A204.1 (cell line): Measurements from ENCODE around the gene CLCN2.

Source experiments
- FAIRE-seq: peaks from 2 replicates; lab custom pipeline; 2012; peaks lifted over from hg19 to GRCh38; lab: Jason Lieb, UNC

The CLCN2 gene

GRCh38 chr3:184325269-184325668, 36.1 kb downstream of the CLCN2 start:
- no peak for FAIRE-seq

DNA sequence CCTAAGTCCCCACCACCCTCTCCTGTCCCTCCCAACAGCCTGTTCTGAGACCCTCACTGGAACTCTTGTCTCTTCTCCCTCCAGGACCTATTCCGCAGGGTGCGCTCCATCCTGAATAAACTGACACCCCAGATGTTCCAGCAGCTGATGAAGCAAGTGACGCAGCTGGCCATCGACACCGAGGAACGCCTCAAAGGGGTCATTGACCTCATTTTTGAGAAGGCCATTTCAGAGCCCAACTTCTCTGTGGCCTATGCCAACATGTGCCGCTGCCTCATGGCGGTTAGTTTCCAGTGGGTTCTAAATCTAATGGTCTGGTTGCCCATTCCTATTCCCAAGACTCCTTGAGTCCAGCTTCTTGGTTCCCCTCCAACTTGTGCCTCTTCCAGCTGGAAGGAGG, 37.7 kb downstream of the CLCN2 start:
- no peak for FAIRE-seq

DNA sequence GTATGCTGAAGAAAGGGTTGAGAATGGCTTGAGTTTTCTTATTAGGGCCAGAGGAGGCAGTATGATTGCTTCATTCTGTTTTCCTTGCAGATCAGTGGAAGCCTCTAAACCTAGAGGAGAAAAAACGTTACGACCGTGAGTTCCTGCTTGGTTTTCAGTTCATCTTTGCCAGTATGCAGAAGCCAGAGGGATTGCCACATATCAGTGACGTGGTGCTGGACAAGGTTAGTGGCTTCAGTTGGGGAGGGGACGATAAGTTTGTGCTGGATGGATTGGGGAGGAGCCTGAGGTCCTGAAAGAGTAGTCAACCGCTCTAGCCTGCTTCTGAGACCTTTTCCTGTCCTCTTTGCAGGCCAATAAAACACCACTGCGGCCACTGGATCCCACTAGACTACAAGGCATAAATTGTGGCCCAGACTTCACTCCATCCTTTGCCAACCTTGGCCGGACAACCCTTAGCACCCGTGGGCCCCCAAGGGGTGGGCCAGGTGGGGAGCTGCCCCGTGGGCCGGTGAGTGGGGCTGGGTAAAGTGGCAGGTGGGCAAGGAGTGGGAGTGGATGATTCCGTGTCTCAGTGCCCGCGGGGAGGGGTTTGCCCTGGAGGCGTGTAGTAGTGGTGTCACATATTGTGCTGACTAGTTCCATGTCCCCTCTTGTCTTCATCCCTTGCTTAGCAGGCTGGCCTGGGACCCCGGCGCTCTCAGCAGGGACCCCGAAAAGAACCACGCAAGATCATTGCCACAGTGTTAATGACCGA, 38.5 kb downstream of the CLCN2 start:
- FAIRE-seq: no peak

GRCh38 chr3:184321666-184322065, 39.7 kb downstream of the CLCN2 start:
- no peak for FAIRE-seq

GRCh38 chr3:184320104-184320445, 41.3 kb downstream of the CLCN2 start:
- no peak for FAIRE-seq

DNA sequence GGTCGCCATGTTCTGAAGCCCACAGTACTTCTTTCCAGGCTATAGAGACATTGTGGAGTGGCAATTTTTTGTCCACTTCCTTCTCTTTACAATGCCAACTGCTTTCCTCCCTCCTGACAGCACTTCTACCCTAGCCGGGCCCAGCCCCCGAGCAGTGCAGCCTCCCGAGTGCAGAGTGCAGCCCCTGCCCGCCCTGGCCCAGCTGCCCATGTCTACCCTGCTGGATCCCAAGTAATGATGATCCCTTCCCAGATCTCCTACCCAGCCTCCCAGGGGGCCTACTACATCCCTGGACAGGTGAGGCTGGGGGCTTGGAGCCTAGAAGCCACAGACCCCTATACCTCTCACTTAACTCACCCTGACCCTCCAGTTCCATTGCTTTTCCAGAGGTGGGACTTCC, 44.2 kb downstream of the CLCN2 start:
- no peak for FAIRE-seq

GRCh38 chr3:184316792-184317191, 44.6 kb downstream of the CLCN2 start:
- no peak for FAIRE-seq

- no peak for FAIRE-seq
Measured at GRCh38 chr3:184315871-184316661, 45.3 kb downstream of the CLCN2 start.

GRCh38 chr3:184315543-184315867, 45.9 kb downstream of the CLCN2 start:
- FAIRE-seq: no peak

GRCh38 chr3:184314700-184315542, 46.5 kb downstream of the CLCN2 start:
- FAIRE-seq: no peak

DNA sequence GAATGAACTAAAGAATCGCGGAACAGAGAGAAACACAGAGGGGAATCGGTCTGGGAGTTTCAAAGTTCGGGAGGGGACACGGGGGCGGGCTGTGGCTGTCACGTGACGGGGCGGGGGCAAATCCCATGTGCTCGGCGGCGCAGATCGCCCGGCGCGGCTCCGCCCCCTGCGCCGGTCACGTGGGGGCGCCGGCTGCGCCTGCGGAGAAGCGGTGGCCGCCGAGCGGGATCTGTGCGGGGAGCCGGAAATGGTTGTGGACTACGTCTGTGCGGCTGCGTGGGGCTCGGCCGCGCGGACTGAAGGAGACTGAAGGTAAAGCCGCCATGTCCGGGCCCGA, 47.1 kb downstream of the CLCN2 start, which contains the start of gene EIF4G1:
TSS of gene EIF4G1 (plus strand) at position 244 of the 337 bp plus-strand sequence. CDS start 1,191 bp downstream, outside the sequence.
- no peak for FAIRE-seq

- no peak for FAIRE-seq
Measured at GRCh38 chr3:184311633-184312032, 49.8 kb downstream of the CLCN2 start.

GRCh38 chr3:184308744-184309143, 52.7 kb downstream of the CLCN2 start:
- FAIRE-seq: no peak

- no peak for FAIRE-seq
Measured at GRCh38 chr3:184307915-184308314, 53.5 kb downstream of the CLCN2 start.

DNA sequence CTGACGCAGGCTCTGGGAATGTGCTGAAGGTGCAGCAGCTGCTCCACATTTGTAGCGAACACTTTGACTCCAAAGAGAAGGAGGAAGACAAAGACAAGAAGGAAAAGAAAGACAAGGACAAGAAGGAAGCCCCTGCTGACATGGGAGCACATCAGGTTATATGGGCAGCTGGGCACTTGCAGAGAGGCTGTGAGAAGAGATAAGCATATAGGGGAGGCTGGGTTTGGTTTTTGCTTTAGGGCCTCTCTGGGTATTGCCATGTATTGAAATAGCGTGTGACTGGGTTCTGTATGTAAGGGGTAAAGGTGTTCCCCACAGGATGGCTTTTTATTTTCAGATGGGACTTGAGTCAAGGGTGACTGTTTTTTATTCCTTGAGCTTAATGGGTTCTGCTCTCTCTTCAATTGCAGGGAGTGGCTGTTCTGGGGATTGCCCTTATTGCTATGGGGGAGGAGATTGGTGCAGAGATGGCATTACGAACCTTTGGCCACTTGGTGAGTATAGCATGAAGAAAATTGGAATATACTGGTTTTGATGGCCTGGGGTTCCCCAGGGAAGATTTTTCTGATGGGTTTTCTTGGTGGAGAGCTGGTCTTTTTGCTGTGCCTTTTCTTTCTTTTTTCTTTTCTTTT, 54.9 kb downstream of the CLCN2 start:
- FAIRE-seq: no peak

GRCh38 chr3:184305577-184305976, 55.8 kb downstream of the CLCN2 start:
- no peak for FAIRE-seq

GRCh38 chr3:184300378-184300720, 61.1 kb downstream of the CLCN2 start:
- no peak for FAIRE-seq

- no peak for FAIRE-seq
Measured at GRCh38 chr3:184299488-184300377, 61.7 kb downstream of the CLCN2 start.

DNA sequence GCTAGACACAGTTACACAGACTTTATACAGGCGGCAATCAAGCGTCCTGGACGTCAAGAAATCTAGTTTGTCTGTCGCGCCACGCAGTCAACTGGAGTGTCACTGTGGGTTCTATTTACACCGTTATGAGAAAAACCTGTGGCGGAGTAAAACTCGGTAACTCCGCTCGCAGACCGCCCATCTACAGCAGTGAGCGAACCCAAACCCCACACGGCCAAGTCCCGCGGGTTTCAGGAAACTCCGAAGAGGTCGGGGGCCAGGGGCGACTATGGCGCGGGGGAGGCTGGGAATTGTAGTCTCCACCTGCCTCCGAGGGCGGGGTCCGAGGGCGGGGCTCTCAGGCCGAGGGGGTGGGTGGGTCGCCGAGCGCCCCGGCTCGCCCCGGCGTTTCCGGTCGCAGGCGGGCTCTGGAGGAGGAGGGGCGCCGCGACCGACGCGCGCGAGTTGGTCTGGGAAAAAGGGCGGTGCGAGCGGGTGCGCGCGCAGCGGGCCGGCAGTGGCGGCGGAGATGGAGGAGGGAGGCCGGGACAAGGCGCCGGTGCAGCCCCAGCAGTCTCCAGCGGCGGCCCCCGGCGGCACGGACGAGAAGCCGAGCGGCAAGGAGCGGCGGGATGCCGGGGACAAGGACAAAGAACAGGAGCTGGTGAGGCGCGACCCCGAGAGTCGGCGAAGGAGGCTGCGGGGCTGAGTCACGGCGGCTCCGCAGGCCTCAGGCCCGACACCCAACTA, 62.5 kb downstream of the CLCN2 start, which contains the start of gene PSMD2:
TSS of gene PSMD2 (plus strand) at position 483 of the 729 bp plus-strand sequence. CDS start at position 509, 26 bp downstream.
- no peak for FAIRE-seq

- FAIRE-seq: no peak
Measured at GRCh38 chr3:184296616-184297015, 64.8 kb downstream of the CLCN2 start.
